Neural cell (in vitro differentiated cells): ENCODE results near the gene ZNRF2. TPM values are rescaled to one million over a fixed set of nuclear protein-coding genes. Genes with fewer than 3 reads are reported as not detected.

Experiments
- H2AFZ ChIP-seq: fragments of 200-600, 300-800 bp; sonication (generic), shearing (Covaris generic); 2 replicates; pipeline ENCODE4 v1.6.0; 2014; ENCODE audit warnings: low read depth, mild to moderate bottlenecking, antibody characterized with exemption, low read length, moderate library complexity
- H3F3A ChIP-seq: fragments of 200-600 bp; shearing (Covaris generic); 2 replicates; pipeline ENCODE4 v1.6.1; 2016; ENCODE audit warnings: mild to moderate bottlenecking, moderate library complexity, mixed read lengths, antibody characterized with exemption, low read length; ENCODE audit not compliant: insufficient read depth, poor library complexity, severe bottlenecking
- H3K27ac ChIP-seq: fragments of 200-600, 300-800 bp; sonication (generic), shearing (Covaris generic); 2 replicates; pipeline ENCODE4 v1.5.1; 2014; ENCODE audit warnings: mild to moderate bottlenecking, low read length, moderate library complexity
- H3K27me3 ChIP-seq: fragments of 300-800, 200-600 bp; sonication (generic), shearing (Covaris generic); 2 replicates; pipeline ENCODE4 v1.6.0; 2014; ENCODE audit warnings: mild to moderate bottlenecking, low read depth, low read length, moderate library complexity; ENCODE audit not compliant: insufficient read depth
- H3K36me3 ChIP-seq: fragments of 300-800, 200-600 bp; sonication (generic), shearing (Covaris generic); 2 replicates; pipeline ENCODE4 v1.5.1; 2014; ENCODE audit warnings: mild to moderate bottlenecking, antibody characterized with exemption, low read length, moderate library complexity; ENCODE audit not compliant: insufficient read depth
- H3K4me2 ChIP-seq: fragments of 300-800, 200-600 bp; sonication (generic), shearing (Covaris generic); 2 replicates; pipeline ENCODE4 v1.6.0; 2014; ENCODE audit warnings: mild to moderate bottlenecking, low read length
- H3K4me3 ChIP-seq: fragments of 300-800, 200-600 bp; sonication (generic), shearing (Covaris generic); 2 replicates; pipeline ENCODE4 v1.5.1; 2014; ENCODE audit warnings: mild to moderate bottlenecking, low read length, moderate library complexity
- H3K79me2 ChIP-seq: fragments of 200-600 bp; shearing (Covaris generic); replicated peaks from 2 replicates; pipeline ENCODE4 v1.6.0; 2014; ENCODE audit warnings: mild to moderate bottlenecking, low read length, moderate library complexity; ENCODE audit not compliant: insufficient read depth
- H3K9ac ChIP-seq: fragments of 300-800, 200-600 bp; sonication (generic), shearing (Covaris generic); 2 replicates; pipeline ENCODE4 v1.6.1; 2016; ENCODE audit warnings: mild to moderate bottlenecking, low read length, mixed read lengths
- H3K9me2 ChIP-seq: fragments of 200-600 bp; shearing (Covaris generic); 2 replicates; pipeline ENCODE4 v1.6.1; 2016; ENCODE audit warnings: mild to moderate bottlenecking, low read length, mixed read lengths; ENCODE audit not compliant: insufficient read depth
- H3K9me3 ChIP-seq: fragments of 200-600, 300-800 bp; sonication (generic), shearing (Covaris generic); 2 replicates; pipeline ENCODE4 v1.6.1; 2016; ENCODE audit warnings: mild to moderate bottlenecking, mixed run types, low read length, moderate library complexity, mixed read lengths
- H4K20me1 ChIP-seq: fragments of 200-600 bp; shearing (Covaris generic); 2 replicates; pipeline ENCODE4 v1.6.1; 2016; ENCODE audit warnings: mild to moderate bottlenecking, mixed run types; ENCODE audit not compliant: insufficient read depth
- EP300 ChIP-seq: fragments of 450-650 bp; conservative IDR thresholded peaks from 2 replicates; pipeline ENCODE4 v1.6.1; 2014; ENCODE audit warnings: antibody characterized with exemption, mild to moderate bottlenecking, moderate library complexity; ENCODE audit not compliant: poor library complexity, severe bottlenecking
- EZH2 ChIP-seq: fragments of 200-600, 300-800 bp; shearing (Covaris generic), sonication (generic); IDR thresholded peaks from 2 replicates; pipeline ENCODE4 v1.6.1; 2014; ENCODE audit warnings: antibody characterized with exemption, low read length, borderline replicate concordance, mild to moderate bottlenecking; ENCODE audit not compliant: insufficient read depth, poor library complexity, severe bottlenecking
- MXI1 ChIP-seq: fragments of 450-650 bp; conservative IDR thresholded peaks from 2 replicates; pipeline ENCODE4 v1.6.1; 2014; ENCODE audit warnings: antibody characterized with exemption, mild to moderate bottlenecking; ENCODE audit not compliant: poor library complexity, severe bottlenecking
- POLR2AphosphoS5 ChIP-seq: IDR thresholded peaks from 2 replicates; pipeline ENCODE4 v1.6.1; 2012
- RAD21 ChIP-seq: fragments of 450-650 bp; conservative IDR thresholded peaks from 2 replicates; pipeline ENCODE4 v1.6.1; 2014; ENCODE audit warnings: antibody characterized with exemption, mild to moderate bottlenecking, moderate library complexity
- REST ChIP-seq: IDR thresholded peaks from 2 replicates; pipeline ENCODE4 v1.6.1; 2012; ENCODE audit warnings: borderline replicate concordance
- SMC3 ChIP-seq: fragments of 450-650 bp; conservative IDR thresholded peaks from 2 replicates; pipeline ENCODE4 v1.6.1; 2014; ENCODE audit warnings: antibody characterized with exemption, mild to moderate bottlenecking, moderate library complexity; ENCODE audit not compliant: poor library complexity
- TAF1 ChIP-seq: IDR thresholded peaks from 2 replicates; pipeline ENCODE4 v1.6.1; 2012; ENCODE audit warnings: low read depth
- polyA plus RNA-seq: library from polyadenylated mRNA; depleted of rRNA; stranded (reverse); fragments of >200 nt; gene quantifications from 2 replicates; pipeline ENCODE4 v1.2.3, GENCODE V29; 2014
- TF ChIP-seq, protein P1 (sequence below): fragments of 450-650 bp; IDR thresholded peaks from 2 replicates; pipeline ENCODE4 v1.5.1; 2014; ENCODE audit warnings: antibody characterized with exemption, mild to moderate bottlenecking, moderate library complexity; ENCODE audit not compliant: poor library complexity, severe bottlenecking

Gene ZNRF2
- polyA plus RNA-seq, 1 donor from 2014 or later, result 12.2 TPM

GRCh38 chr7:30391806-30392205 is 107.4 kb downstream of the ZNRF2 start:
- H3K4me2 ChIP-seq, result no peak overlapping the region
- H3K9ac ChIP-seq, result no peak overlapping the region
- H3K9me3 ChIP-seq, result no peaks in the 10 kb centered on the region
- H3F3A ChIP-seq, result no peaks in the 10 kb centered on the region
- H3K9me2 ChIP-seq, result no peaks in the 10 kb centered on the region
- no peak for TF ChIP-seq POLR2AphosphoS5
- TF ChIP-seq MXI1, result no peak
- TF ChIP-seq EP300, result no peak
- TF ChIP-seq, protein P1, sequence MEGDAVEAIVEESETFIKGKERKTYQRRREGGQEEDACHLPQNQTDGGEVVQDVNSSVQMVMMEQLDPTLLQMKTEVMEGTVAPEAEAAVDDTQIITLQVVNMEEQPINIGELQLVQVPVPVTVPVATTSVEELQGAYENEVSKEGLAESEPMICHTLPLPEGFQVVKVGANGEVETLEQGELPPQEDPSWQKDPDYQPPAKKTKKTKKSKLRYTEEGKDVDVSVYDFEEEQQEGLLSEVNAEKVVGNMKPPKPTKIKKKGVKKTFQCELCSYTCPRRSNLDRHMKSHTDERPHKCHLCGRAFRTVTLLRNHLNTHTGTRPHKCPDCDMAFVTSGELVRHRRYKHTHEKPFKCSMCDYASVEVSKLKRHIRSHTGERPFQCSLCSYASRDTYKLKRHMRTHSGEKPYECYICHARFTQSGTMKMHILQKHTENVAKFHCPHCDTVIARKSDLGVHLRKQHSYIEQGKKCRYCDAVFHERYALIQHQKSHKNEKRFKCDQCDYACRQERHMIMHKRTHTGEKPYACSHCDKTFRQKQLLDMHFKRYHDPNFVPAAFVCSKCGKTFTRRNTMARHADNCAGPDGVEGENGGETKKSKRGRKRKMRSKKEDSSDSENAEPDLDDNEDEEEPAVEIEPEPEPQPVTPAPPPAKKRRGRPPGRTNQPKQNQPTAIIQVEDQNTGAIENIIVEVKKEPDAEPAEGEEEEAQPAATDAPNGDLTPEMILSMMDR, result no peak
- no peak for TF ChIP-seq EZH2
- no peak for TF ChIP-seq SMC3
- TF ChIP-seq TAF1, result no peak
- no peak for TF ChIP-seq RAD21
- no peak for TF ChIP-seq REST
- no peaks in the 10 kb centered on the region for H4K20me1 ChIP-seq
- no peak overlapping the region for H3K27ac ChIP-seq
- no peaks in the 10 kb centered on the region for H3K27me3 ChIP-seq
- H3K79me2 ChIP-seq, result no peaks in the 10 kb centered on the region
- no peak overlapping the region for H2AFZ ChIP-seq
- H3K4me3 ChIP-seq, result no peak overlapping the region
- H3K36me3 ChIP-seq, result no peaks in the 10 kb centered on the region

- no peaks in the 10 kb centered on the region for H3K36me3 ChIP-seq
- no peak overlapping the region for H3K9ac ChIP-seq
- no peaks in the 10 kb centered on the region for H4K20me1 ChIP-seq
- no peak overlapping the region for H3K4me3 ChIP-seq
- H3K27me3 ChIP-seq, result no peaks in the 10 kb centered on the region
- no peaks in the 10 kb centered on the region for H3F3A ChIP-seq
- H3K4me2 ChIP-seq, result no peak overlapping the region
- TF ChIP-seq POLR2AphosphoS5, result no peak
- TF ChIP-seq MXI1, result no peak
- TF ChIP-seq TAF1, result no peak
- TF ChIP-seq RAD21, result no peak
- TF ChIP-seq EZH2, result no peak
- TF ChIP-seq, protein P1, result no peak
- TF ChIP-seq SMC3, result no peak
- TF ChIP-seq EP300, result no peak
- TF ChIP-seq REST, result no peak
- H3K9me2 ChIP-seq, result no peaks in the 10 kb centered on the region
- no peak overlapping the region for H2AFZ ChIP-seq
- no peak overlapping the region for H3K27ac ChIP-seq
- no peaks in the 10 kb centered on the region for H3K9me3 ChIP-seq
- no peaks in the 10 kb centered on the region for H3K79me2 ChIP-seq
Observed at GRCh38 chr7:30395676-30396075, 111.3 kb downstream of the ZNRF2 start.
